Stimulated activated CD8-positive, alpha-beta memory T cell treated with anti-CD3 and anti-CD28 coated beads, Interleukin-12 subunit alpha, Interleukin-12 subunit beta, amount 100 ng/mL, for 24 hours (primary cell): ENCODE results near the gene TTC21A.

ENCODE experiments used
- DNase-seq: peaks from one replicate; pipeline ENCODE4 v3.0.0-alpha.2; 2020; ENCODE audit errors: extremely low read depth

The TTC21A gene

GRCh38 chr3:39177708-39178332 lies 70.3 kb downstream of the TTC21A start:
- DNase-seq = peak; percentile 44

- DNase-seq = no peak
These were observed 71.1 kb downstream of the TTC21A start for GRCh38 chr3:39178553-39178952.

GRCh38 chr3:39180183-39180545 lies 72.7 kb downstream of the TTC21A start:
- no peak for DNase-seq

GRCh38 chr3:39180546-39181346 lies 73.3 kb downstream of the TTC21A start:
- peak; percentile 71 for DNase-seq

- DNase-seq = no peak
These were observed 74.2 kb downstream of the TTC21A start for GRCh38 chr3:39181408-39182335.

- DNase-seq = no peak
These were observed 76.0 kb downstream of the TTC21A start for GRCh38 chr3:39183211-39184080.

- DNase-seq = no peak
These were observed 76.8 kb downstream of the TTC21A start for GRCh38 chr3:39184081-39184967.

GRCh38 chr3:39184968-39185285 lies 77.4 kb downstream of the TTC21A start:
- no peak for DNase-seq

GRCh38 chr3:39185326-39185958 lies 78.0 kb downstream of the TTC21A start:
- no peak for DNase-seq

GRCh38 chr3:39185959-39186691 lies 78.6 kb downstream of the TTC21A start:
- DNase-seq = no peak

GRCh38 chr3:39186692-39187151 lies 79.2 kb downstream of the TTC21A start:
- no peak for DNase-seq

- no peak for DNase-seq
These were observed 80.1 kb downstream of the TTC21A start for GRCh38 chr3:39187372-39188155.
